IMR-90 (cell line): ENCODE results near the gene DLL4. TPM values are rescaled to one million over a fixed set of nuclear protein-coding genes. Genes with fewer than 3 reads are reported as not detected.

ENCODE experiments used
- ATAC-seq: fragments of 200-7000 bp; cut with Tn5 transposase; 2 replicates; pipeline ENCODE4 v1.9.1; 2020; ENCODE audit warnings: low read depth, mild to moderate bottlenecking, moderate library complexity
- BruUV-seq: library from RNA; stranded (reverse); fragments of 400-500 nt; replicated peaks from 2 replicates; lab custom pipeline; 2021; lab: Mats Ljungman, UMichigan
- CTCF ChIA-PET: fragments of 300-600 bp; formaldehyde crosslinking; extraction: SDS; loops from one replicate; lab custom pipeline; 2021; ENCODE audit warnings: antibody characterized with exemption; lab: Yijun Ruan, JAX
- POLR2A ChIA-PET: fragments of 300-600 bp; sonication (Branson Sonifier 250); formaldehyde crosslinking; loops from one replicate; lab custom pipeline; 2022; ENCODE audit warnings: antibody characterized with exemption; ENCODE audit not compliant: unreplicated experiment; lab: Charles Lee
- DNase-seq: peaks from one replicate; pipeline ENCODE4 v3.0.0; 2013
- H2AFZ ChIP-seq: replicated peaks from 2 replicates; pipeline ENCODE3; 2013; ENCODE audit warnings: low read length, mild to moderate bottlenecking; ENCODE audit not compliant: poor library complexity
- H2AK5ac ChIP-seq: 2 replicates; pipeline ENCODE4 v1.6.1; 2013; ENCODE audit warnings: low read depth, low read length, inconsistent platforms
- H2AK9ac ChIP-seq: replicated peaks from 2 replicates; pipeline ENCODE3; 2013; ENCODE audit warnings: mild to moderate bottlenecking, low read depth, low read length, moderate library complexity; ENCODE audit not compliant: poor library complexity
- H2BK120ac ChIP-seq: 2 replicates; pipeline ENCODE4 v1.6.1; 2013; ENCODE audit warnings: low read depth, low read length, inconsistent platforms
- H2BK15ac ChIP-seq: 3 replicates; pipeline ENCODE4 v1.6.1; 2013; ENCODE audit warnings: low read depth, low read length, inconsistent platforms
- H2BK20ac ChIP-seq: 2 replicates; pipeline ENCODE4 v1.6.1; 2013; ENCODE audit warnings: low read depth, mild to moderate bottlenecking, inconsistent platforms, low read length, moderate library complexity
- H2BK5ac ChIP-seq: 2 replicates; pipeline ENCODE4 v1.6.1; 2013; ENCODE audit warnings: mild to moderate bottlenecking, low read depth, low read length, inconsistent platforms; ENCODE audit not compliant: poor library complexity, severe bottlenecking
- H3K14ac ChIP-seq: replicated peaks from 2 replicates; pipeline ENCODE4 v1.6.1; 2013; ENCODE audit warnings: low read depth, low read length, inconsistent platforms
- H3K18ac ChIP-seq: 2 replicates; pipeline ENCODE4 v1.6.1; 2013; ENCODE audit warnings: low read depth, low read length, control low read depth
- H3K23ac ChIP-seq: 2 replicates; pipeline ENCODE4 v1.6.1; 2013; ENCODE audit warnings: low read depth, low read length, inconsistent platforms
- H3K27ac ChIP-seq: 2 replicates; pipeline ENCODE4 v1.5.1; 2013; ENCODE audit warnings: mild to moderate bottlenecking, control low read depth, low read length; ENCODE audit not compliant: insufficient read depth
- H3K27me3 ChIP-seq: 2 replicates; pipeline ENCODE4 v1.6.1; 2013; ENCODE audit warnings: low read length; ENCODE audit not compliant: control insufficient read depth, insufficient read depth
- H3K36me3 ChIP-seq: 2 replicates; pipeline ENCODE4 v1.6.1; 2013; ENCODE audit warnings: low read length, mixed read lengths; ENCODE audit not compliant: control insufficient read depth, insufficient read depth
- H3K4ac ChIP-seq: 2 replicates; pipeline ENCODE4 v1.6.1; 2013; ENCODE audit warnings: low read depth, low read length, inconsistent platforms
- H3K4me1 ChIP-seq: 2 replicates; pipeline ENCODE4 v1.6.1; 2013; ENCODE audit warnings: low read length, mixed read lengths; ENCODE audit not compliant: control insufficient read depth, insufficient read depth
- H3K4me2 ChIP-seq: 2 replicates; pipeline ENCODE4 v1.6.1; 2013; ENCODE audit warnings: low read depth, mild to moderate bottlenecking, control low read depth, low read length, moderate library complexity
- H3K4me3 ChIP-seq: 2 replicates; pipeline ENCODE4 v1.5.1; 2013; ENCODE audit warnings: low read depth, mild to moderate bottlenecking, control low read depth, low read length, moderate library complexity; ENCODE audit not compliant: insufficient read depth
- H3K56ac ChIP-seq: 2 replicates; pipeline ENCODE4 v1.6.1; 2013; ENCODE audit warnings: low read length, inconsistent platforms; ENCODE audit not compliant: insufficient read depth; ENCODE audit errors: extremely low read depth
- H3K79me1 ChIP-seq, 2 experiments: 2 replicates each; pipeline ENCODE4 v1.6.1; 2013; ENCODE audit warnings: low read length in 2 of 2, inconsistent platforms in 1 of 2, low read depth in 1 of 2
- H3K9ac ChIP-seq: 2 replicates; pipeline ENCODE4 v1.6.1; 2013; ENCODE audit warnings: low read depth, low read length, control low read depth
- H3K9me1 ChIP-seq: 2 replicates; pipeline ENCODE4 v1.6.1; 2013; ENCODE audit warnings: low read length, inconsistent platforms; ENCODE audit not compliant: insufficient read depth
- H3K9me3 ChIP-seq: 2 replicates; pipeline ENCODE4 v1.6.1; 2013; ENCODE audit warnings: low read length; ENCODE audit not compliant: control insufficient read depth, insufficient read depth
- H4K20me1 ChIP-seq: 2 replicates; pipeline ENCODE4 v1.6.1; 2013; ENCODE audit warnings: low read length, inconsistent platforms; ENCODE audit not compliant: insufficient read depth
- H4K5ac ChIP-seq: 2 replicates; pipeline ENCODE4 v1.6.1; 2013; ENCODE audit warnings: mild to moderate bottlenecking, low read depth, low read length, control low read depth
- H4K8ac ChIP-seq, 2 experiments: 2 replicates each; pipeline ENCODE4 v1.6.1; 2013; ENCODE audit warnings: low read depth in 2 of 2, low read length in 2 of 2, control low read depth in 1 of 2, inconsistent platforms in 1 of 2
- H4K91ac ChIP-seq: 2 replicates; pipeline ENCODE4 v1.6.1; 2013; ENCODE audit warnings: low read depth, low read length, inconsistent platforms; ENCODE audit not compliant: insufficient read depth
- CEBPB ChIP-seq: IDR thresholded peaks from 2 replicates; pipeline ENCODE4 v1.6.1; 2012; ENCODE audit warnings: low read depth, low read length, improper control_type of control experiment
- CHD1 ChIP-seq: IDR thresholded peaks from 2 replicates; pipeline ENCODE4 v1.6.1; 2012; ENCODE audit warnings: low read depth, low read length, improper control_type of control experiment
- MAFK ChIP-seq: IDR thresholded peaks from 2 replicates; pipeline ENCODE4 v1.6.1; 2012; ENCODE audit warnings: low read depth, low read length, improper control_type of control experiment
- MXI1 ChIP-seq: IDR thresholded peaks from 2 replicates; pipeline ENCODE4 v1.6.1; 2012; ENCODE audit warnings: low read depth, mild to moderate bottlenecking, low read length, moderate library complexity, borderline replicate concordance
- RAD21 ChIP-seq: IDR thresholded peaks from 2 replicates; pipeline ENCODE4 v1.6.1; 2012; ENCODE audit warnings: low read length, improper control_type of control experiment
- RCOR1 ChIP-seq: IDR thresholded peaks from 2 replicates; pipeline ENCODE4 v1.6.1; 2012; ENCODE audit warnings: mild to moderate bottlenecking, low read length, improper control_type of control experiment; ENCODE audit not compliant: insufficient replicate concordance
- SMC3 ChIP-seq: fragments of 150-350 bp; IDR thresholded peaks from 2 replicates; pipeline ENCODE4 v1.6.1; 2016; ENCODE audit warnings: low read depth, mild to moderate bottlenecking, antibody characterized with exemption, low read length, moderate library complexity
- USF2 ChIP-seq: fragments of 150-350 bp; IDR thresholded peaks from 2 replicates; pipeline ENCODE4 v1.6.1; 2017; ENCODE audit warnings: mild to moderate bottlenecking, antibody characterized with exemption, low read length, low read depth
- WGBS, 2 experiments: methylation state at CpG; one replicate each; pipeline versions ENCODE4 v1.1.5 to v1.1.7; 2013; ENCODE audit warnings: missing lambda C conversion rate in 2 of 2; ENCODE audit not compliant: insufficient read length in 1 of 2; ENCODE audit errors: extremely low coverage in 2 of 2; 5-methylcytosine and 5-hydroxymethylcytosine counted together
- dilution Hi-C: fragments of 300-500 bp; cut with HindIII; formaldehyde crosslinking; loops from one replicate; pipeline ENCODE4 v1.14.3; 2018; ENCODE audit warnings: low sequenced_read_pairs; ENCODE audit not compliant: unreplicated experiment
- in situ Hi-C: fragments of 300-500 bp; cut with MboI; formaldehyde crosslinking; loops from 3 replicates; pipeline ENCODE4 v1.14.3; 2019; ENCODE audit warnings: low sequenced_read_pairs, inconsistent platforms, mixed read lengths
- intact Hi-C: fragments of 100-400 bp; cut with micrococcal nuclease; formaldehyde crosslinking; loops from 2 replicates; pipeline ENCODE4 v1.10.0; 2022
- polyA plus RNA-seq, 3 experiments: library from polyadenylated mRNA; depleted of rRNA; stranded (reverse); fragments of >200 nt; gene quantifications; 2 replicates each; pipeline ENCODE4 v1.2.3, GENCODE V29; 2012; ENCODE audit warnings: low replicate concordance in 1 of 3
- total RNA-seq: library from RNA; depleted of rRNA; stranded (reverse); fragments of >200 nt; gene quantifications from 2 replicates; pipeline ENCODE4 v1.2.3, GENCODE V29; 2012

DLL4 gene
- total and polyA plus RNA-seq, 2 of the 4 experiments (the other 2 are of a cell fraction), result 1.8 to 3.4 TPM

DNA sequence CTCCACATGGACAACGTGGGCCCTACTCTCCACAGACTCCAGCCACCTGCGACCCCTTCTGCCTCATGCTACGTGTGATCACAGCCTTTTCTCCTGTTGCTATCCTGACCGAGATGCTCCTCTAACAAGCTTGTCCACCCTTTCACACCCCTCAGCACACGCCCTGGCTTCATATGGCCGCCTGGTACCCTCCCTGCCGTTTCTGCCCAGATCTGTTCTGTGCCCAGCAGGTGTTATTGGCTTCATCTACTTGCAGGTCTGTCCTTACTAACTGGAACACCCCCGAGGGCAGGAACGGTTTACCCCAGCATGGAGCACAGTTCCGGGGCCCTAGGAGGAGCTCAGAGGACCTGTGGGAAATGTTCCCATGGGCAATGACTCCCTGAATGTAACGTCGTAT is 34.1 kb downstream of the DLL4 start:
- POLR2A ChIA-PET, result interaction anchor here (0.6 kb wide), 1 partner anchor 9 kb away, joined by 4 read pairs; no protein-coding TSS in a partner anchor
- Histone ChIP-seq H3K4me3 (no peak overlapping the region), H4K8ac (no peak overlapping the region), H2BK15ac (no peak overlapping the region), H3K14ac (no peak overlapping the region), H3K23ac (no peak overlapping the region), H4K5ac (no peak overlapping the region), H3K9me3 (no peaks in the 10 kb centered on the region), H3K4me1 (peaks cover 10% of the 10 kb centered on the region), H2AK9ac (no peak overlapping the region), H3K18ac (no peak overlapping the region), H3K56ac (no peak overlapping the region), H2AK5ac (no peak overlapping the region), H4K20me1 (peaks cover 7% of the 10 kb centered on the region), H3K9me1 (no peaks in the 10 kb centered on the region; the same call in none of the 2 replicates), H3K27ac (no peak overlapping the region), H3K27me3 (no peaks in the 10 kb centered on the region), H3K36me3 (no peaks in the 10 kb centered on the region), H2BK20ac (no peak overlapping the region), H3K9ac (no peak overlapping the region), H3K4me2 (no peak overlapping the region), H3K79me1 (peaks cover 0 to 2% of the 10 kb centered on the region in 2 experiments; a peak in 2 of 4 replicates), H2AFZ (no peak overlapping the region), H3K4ac (no peak overlapping the region), H2BK5ac (no peak overlapping the region), H4K91ac (no peak overlapping the region), H2BK120ac (no peak overlapping the region)
- TF ChIP-seq SMC3 (no peak), CHD1 (no peak), RCOR1 (no peak), USF2 (no peak), CEBPB (no peak), RAD21 (no peak), MAFK (no peak), MXI1 (no peak)
- in situ Hi-C loops (no loop called here), dilution Hi-C loops (no loop called here), intact Hi-C loops (no loop called here)
- no peak for DNase-seq
- no TSS peak for BruUV-seq
- CTCF ChIA-PET, result no interaction called here
- no peak for ATAC-seq
- WGBS, 2 experiments, result 85% methylated on average over 8 of the region's 12 CpGs; no CpG with 5 or more reads in 1 of the 2 experiments
